NCI-H524 treated with DMSO at 0.1 percent for 48 hours (cell line): Measurements from ENCODE around the gene SPATA17.

ENCODE experiments used
- DNase-seq: peaks from one replicate; lab custom pipeline; 2025; lab: John Stamatoyannopoulos, UW

SPATA17 gene

GRCh38 chr1:217847643-217848042, 216.5 kb downstream of the SPATA17 start:
- DNase-seq, result no peak

GRCh38 chr1:217856342-217857034, 225.3 kb downstream of the SPATA17 start:
- DNase-seq, result no peak

- DNase-seq, result no peak
Observed at GRCh38 chr1:217857061-217857460, 225.9 kb downstream of the SPATA17 start.

GRCh38 chr1:217861658-217862057, 230.5 kb downstream of the SPATA17 start:
- no peak for DNase-seq

- no peak for DNase-seq
Observed at GRCh38 chr1:217867446-217867995, 236.4 kb downstream of the SPATA17 start.

- DNase-seq, result no peak
Observed at GRCh38 chr1:217871955-217872354, 240.8 kb downstream of the SPATA17 start.

- DNase-seq, result no peak
Observed at GRCh38 chr1:217875229-217875628, 244.1 kb downstream of the SPATA17 start.

- DNase-seq, result no peak
Observed at GRCh38 chr1:217876401-217876800, 245.3 kb downstream of the SPATA17 start.

GRCh38 chr1:217876896-217877295, 245.8 kb downstream of the SPATA17 start:
- DNase-seq, result no peak

GRCh38 chr1:217881131-217881543, 250.0 kb downstream of the SPATA17 start:
- no peak for DNase-seq

GRCh38 chr1:217881607-217882332, 250.6 kb downstream of the SPATA17 start:
- peak; percentile 57 for DNase-seq

- DNase-seq, result no peak
Observed at GRCh38 chr1:217885181-217885580, 254.0 kb downstream of the SPATA17 start.

- DNase-seq, result no peak
Observed at GRCh38 chr1:217888328-217888727, 257.2 kb downstream of the SPATA17 start.

- no peak for DNase-seq
Observed at GRCh38 chr1:217889401-217889800, 258.3 kb downstream of the SPATA17 start.

- no peak for DNase-seq
Observed at GRCh38 chr1:217891966-217892365, 260.8 kb downstream of the SPATA17 start.

GRCh38 chr1:217892750-217893149, 261.6 kb downstream of the SPATA17 start:
- no peak for DNase-seq

- peak; percentile 73 for DNase-seq
Observed at GRCh38 chr1:217895841-217896240, 264.7 kb downstream of the SPATA17 start.

- DNase-seq, result no peak
Observed at GRCh38 chr1:217896490-217896889, 265.3 kb downstream of the SPATA17 start.

- DNase-seq, result no peak
Observed at GRCh38 chr1:217897100-217897499, 266.0 kb downstream of the SPATA17 start.

- no peak for DNase-seq
Observed at GRCh38 chr1:217899614-217900013, 268.5 kb downstream of the SPATA17 start.

- DNase-seq, result no peak
Observed at GRCh38 chr1:217907504-217907903, 276.4 kb downstream of the SPATA17 start.

- no peak for DNase-seq
Observed at GRCh38 chr1:217910203-217910602, 279.1 kb downstream of the SPATA17 start.

- no peak for DNase-seq
Observed at GRCh38 chr1:217910791-217911320, 279.7 kb downstream of the SPATA17 start.
